Measurements from ENCODE around the gene ASTN2. TPM values are rescaled to one million over a fixed set of nuclear protein-coding genes. Genes with fewer than 3 reads are reported as not detected.

ASTN2 gene
- total and polyA plus RNA-seq, 2 experiments from 2014 or later: 5.6 to 7.7 TPM

DNA sequence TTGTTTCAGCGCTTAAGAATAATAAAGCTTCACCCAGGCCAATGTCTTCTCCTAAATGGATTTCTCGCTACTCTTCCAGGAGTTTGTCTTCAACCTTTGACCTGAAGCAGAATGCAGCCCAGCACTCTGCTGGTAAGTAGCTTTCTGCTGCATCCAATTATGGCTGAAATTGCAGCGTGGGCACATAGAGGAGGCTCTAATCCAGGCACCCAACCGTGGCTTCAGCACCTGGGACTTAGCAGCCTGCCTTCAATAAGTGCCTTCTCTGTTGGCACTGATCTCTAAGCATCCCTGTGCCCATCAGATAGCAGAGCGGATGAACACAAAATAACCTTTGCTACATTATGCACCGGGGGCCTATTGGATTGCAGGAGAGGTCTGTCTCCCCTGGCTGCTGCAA is 622.6 kb downstream of the ASTN2 start:
- H3K27ac ChIP-seq: no peak overlapping the region
- H3K36me3 ChIP-seq: no peaks in the 10 kb centered on the region
- no peak overlapping the region for H3K4me3 ChIP-seq
- no peaks in the 10 kb centered on the region for H3K27me3 ChIP-seq
- H3K9me3 ChIP-seq (ENCODE audit: low read depth): no peaks in the 10 kb centered on the region
- DNase-seq (ENCODE audit: low read depth in 1 of 2, low spot score in 1 of 2): no peak
- H3K4me1 ChIP-seq (ENCODE audit: low read depth): no peaks in the 10 kb centered on the region
- TF ChIP-seq, protein P1, sequence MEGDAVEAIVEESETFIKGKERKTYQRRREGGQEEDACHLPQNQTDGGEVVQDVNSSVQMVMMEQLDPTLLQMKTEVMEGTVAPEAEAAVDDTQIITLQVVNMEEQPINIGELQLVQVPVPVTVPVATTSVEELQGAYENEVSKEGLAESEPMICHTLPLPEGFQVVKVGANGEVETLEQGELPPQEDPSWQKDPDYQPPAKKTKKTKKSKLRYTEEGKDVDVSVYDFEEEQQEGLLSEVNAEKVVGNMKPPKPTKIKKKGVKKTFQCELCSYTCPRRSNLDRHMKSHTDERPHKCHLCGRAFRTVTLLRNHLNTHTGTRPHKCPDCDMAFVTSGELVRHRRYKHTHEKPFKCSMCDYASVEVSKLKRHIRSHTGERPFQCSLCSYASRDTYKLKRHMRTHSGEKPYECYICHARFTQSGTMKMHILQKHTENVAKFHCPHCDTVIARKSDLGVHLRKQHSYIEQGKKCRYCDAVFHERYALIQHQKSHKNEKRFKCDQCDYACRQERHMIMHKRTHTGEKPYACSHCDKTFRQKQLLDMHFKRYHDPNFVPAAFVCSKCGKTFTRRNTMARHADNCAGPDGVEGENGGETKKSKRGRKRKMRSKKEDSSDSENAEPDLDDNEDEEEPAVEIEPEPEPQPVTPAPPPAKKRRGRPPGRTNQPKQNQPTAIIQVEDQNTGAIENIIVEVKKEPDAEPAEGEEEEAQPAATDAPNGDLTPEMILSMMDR (IDR thresholded peaks at IDR 0.05; ENCODE audit: low read depth, low read length): no peak

DNA sequence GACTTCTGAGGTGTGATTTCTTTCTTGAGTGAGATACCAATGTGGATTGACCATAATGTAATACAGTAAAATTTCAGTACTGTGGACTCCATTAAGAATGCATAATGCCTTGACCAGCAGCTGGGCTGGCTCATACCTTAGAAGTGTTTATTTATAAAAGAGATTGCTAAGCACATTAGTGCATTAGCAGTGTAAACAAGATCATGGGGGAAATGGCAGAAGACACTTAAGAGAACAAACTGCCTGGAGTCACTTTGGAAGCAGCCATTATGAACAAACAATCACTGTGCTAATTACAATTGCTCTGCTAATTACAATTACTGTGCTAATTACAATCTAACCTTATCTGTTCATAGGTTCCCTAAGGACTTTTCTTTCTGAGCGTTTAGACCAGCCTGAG is 623.5 kb downstream of the ASTN2 start:
- no peak overlapping the region for H3K4me3 ChIP-seq
- H3K4me1 ChIP-seq (ENCODE audit: low read depth): no peaks in the 10 kb centered on the region
- H3K27me3 ChIP-seq: no peaks in the 10 kb centered on the region
- TF ChIP-seq, protein P1 (IDR thresholded peaks at IDR 0.05; ENCODE audit: low read depth, low read length): no peak
- no peak overlapping the region for H3K27ac ChIP-seq
- no peak for DNase-seq (ENCODE audit: low read depth in 1 of 2, low spot score in 1 of 2)
- H3K9me3 ChIP-seq (ENCODE audit: low read depth): no peaks in the 10 kb centered on the region
- H3K36me3 ChIP-seq: no peaks in the 10 kb centered on the region

DNA sequence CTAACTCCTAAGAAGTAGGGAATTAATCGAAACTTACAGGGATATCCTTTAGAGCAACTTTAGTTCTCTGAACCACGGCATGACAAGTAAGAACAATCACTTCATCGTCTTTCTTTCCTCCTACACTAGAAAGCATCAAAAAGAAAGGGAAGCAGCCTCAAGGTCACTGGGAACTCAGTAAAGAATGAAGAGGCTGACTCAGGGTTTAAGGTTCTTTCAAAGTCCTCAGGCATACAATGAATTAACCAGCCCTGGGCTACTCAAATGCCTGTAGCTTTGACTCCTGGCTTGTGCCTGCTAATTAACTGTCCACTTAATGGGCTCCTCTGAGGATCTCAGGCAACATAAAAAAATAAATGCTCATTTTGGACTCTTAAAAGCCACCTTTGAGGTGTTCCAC is 625.8 kb downstream of the ASTN2 start:
- TF ChIP-seq, protein P1 (IDR thresholded peaks at IDR 0.05; ENCODE audit: low read depth, low read length): no peak
- Histone ChIP-seq H3K9me3 (ENCODE audit: low read depth) (no peaks in the 10 kb centered on the region), H3K27ac (no peak overlapping the region), H3K27me3 (no peaks in the 10 kb centered on the region), H3K36me3 (no peaks in the 10 kb centered on the region), H3K4me1 (ENCODE audit: low read depth) (no peaks in the 10 kb centered on the region), H3K4me3 (no peak overlapping the region)
- no peak for DNase-seq (ENCODE audit: low read depth in 1 of 2, low spot score in 1 of 2)

GRCh38 chr9:116786737-116787136 is 628.1 kb downstream of the ASTN2 start:
- H3K4me1 ChIP-seq (ENCODE audit: low read depth): no peaks in the 10 kb centered on the region
- DNase-seq (ENCODE audit: low read depth in 1 of 2, low spot score in 1 of 2): no peak
- no peak overlapping the region for H3K4me3 ChIP-seq
- no peaks in the 10 kb centered on the region for H3K36me3 ChIP-seq
- TF ChIP-seq, protein P1 (IDR thresholded peaks at IDR 0.05; ENCODE audit: low read depth, low read length): no peak
- no peaks in the 10 kb centered on the region for H3K27me3 ChIP-seq
- no peaks in the 10 kb centered on the region for H3K9me3 ChIP-seq (ENCODE audit: low read depth)
- no peak overlapping the region for H3K27ac ChIP-seq

GRCh38 chr9:116777116-116777515 is 637.7 kb downstream of the ASTN2 start:
- Histone ChIP-seq H3K27me3 (no peaks in the 10 kb centered on the region), H3K9me3 (ENCODE audit: low read depth) (no peaks in the 10 kb centered on the region), H3K36me3 (no peaks in the 10 kb centered on the region), H3K27ac (no peak overlapping the region), H3K4me1 (ENCODE audit: low read depth) (no peaks in the 10 kb centered on the region), H3K4me3 (no peak overlapping the region)
- DNase-seq (ENCODE audit: low read depth in 1 of 2, low spot score in 1 of 2): no peak
- TF ChIP-seq, protein P1 (IDR thresholded peaks at IDR 0.05; ENCODE audit: low read depth, low read length): no peak
